K562 (cell line): ENCODE measurements around the gene FBXW9. TPM values are rescaled to one million over a fixed set of nuclear protein-coding genes. Genes with fewer than 3 reads are reported as not detected.

Source experiments
- HDAC3 ChIP-seq: fragments of 450-650 bp; IDR thresholded peaks from 2 replicates; pipeline ENCODE4 v1.6.1; 2018; ENCODE audit warnings: borderline replicate concordance, mild to moderate bottlenecking, moderate library complexity; ENCODE audit not compliant: partially characterized antibody
- MITF ChIP-seq: IDR thresholded peaks from 2 replicates; pipeline ENCODE4 v1.6.1; 2014; ENCODE audit warnings: antibody characterized with exemption
- NCOA1 ChIP-seq: fragments of 450-650 bp; IDR thresholded peaks from 2 replicates; pipeline ENCODE4 v1.6.1; 2016; ENCODE audit warnings: low read depth
- NCOA2 ChIP-seq, 2 experiments: fragments of 450-650 bp; IDR thresholded peaks; 2 replicates each; pipeline ENCODE4 v1.6.1; 2018; ENCODE audit warnings: mild to moderate bottlenecking in 2 of 2, moderate library complexity in 1 of 2; ENCODE audit not compliant: partially characterized antibody in 2 of 2
- PATZ1 ChIP-seq: fragments of 250-450 bp; sonication (Bioruptor Pico); IDR thresholded peaks from 2 replicates; pipeline ENCODE4 v1.5.0; 2020; ENCODE audit warnings: mild to moderate bottlenecking, borderline replicate concordance
- RNF219 ChIP-seq: fragments of 250-450 bp; sonication (Bioruptor Pico); IDR thresholded peaks from 2 replicates; pipeline ENCODE4 v1.5.0; 2022; ENCODE audit warnings: mild to moderate bottlenecking
- SFPQ ChIP-seq: fragments of 200-400 bp; formaldehyde crosslinking; IDR thresholded peaks from 2 replicates; pipeline ENCODE4 v1.6.1; 2017; ENCODE audit warnings: mild to moderate bottlenecking, low read depth, low read length, moderate library complexity
- SMAD2 ChIP-seq: fragments of 150-350 bp; IDR thresholded peaks from 2 replicates; pipeline ENCODE4 v1.6.1; 2014; ENCODE audit warnings: low read depth, mild to moderate bottlenecking, low read length
- SP2 ChIP-seq: IDR thresholded peaks from 2 replicates; pipeline ENCODE4 v1.6.1; 2011; ENCODE audit warnings: mild to moderate bottlenecking, low read depth, low read length, moderate library complexity; ENCODE audit not compliant: poor library complexity, severe bottlenecking; ENCODE audit errors: extremely low read depth
- SREBF2 ChIP-seq: sonication (generic); formaldehyde crosslinking; IDR thresholded peaks from 2 replicates; pipeline ENCODE4 v1.4.0; 2020; ENCODE audit warnings: mild to moderate bottlenecking, missing genetic modification reagents
- STAT5A ChIP-seq: IDR thresholded peaks from 2 replicates; pipeline ENCODE4 v1.6.1; 2012; ENCODE audit warnings: low read length, inconsistent platforms, borderline replicate concordance
- TBL1XR1 ChIP-seq, 2 experiments: IDR thresholded peaks; 2 replicates each; pipeline ENCODE4 v1.6.1; 2012; ENCODE audit warnings: improper control_type of control experiment in 2 of 2, low read length in 2 of 2, mild to moderate bottlenecking in 1 of 2
- TFE3 ChIP-seq: fragments of 450-650 bp; formaldehyde crosslinking; IDR thresholded peaks from 2 replicates; pipeline ENCODE4 v1.4.0; 2020; ENCODE audit warnings: mild to moderate bottlenecking, mixed read lengths
- TOE1 ChIP-seq, 2 experiments: fragments of 450-650 bp in 1 of 2; sonication (generic) in 1 of 2; formaldehyde crosslinking in 1 of 2; IDR thresholded peaks; 2 replicates each; pipeline versions ENCODE4 v1.7.1 to v1.8.0; 2016 to 2022; ENCODE audit warnings: borderline replicate concordance in 2 of 2, mild to moderate bottlenecking in 2 of 2, antibody characterized with exemption in 1 of 2, inconsistent platforms in 1 of 2, low read depth in 1 of 2, missing genetic modification reagents in 1 of 2, moderate library complexity in 1 of 2
- ZNF146 ChIP-seq: IDR thresholded peaks from one replicate; pipeline ENCODE4 v1.6.1; 2018; ENCODE audit warnings: missing compliant biosample characterization; ENCODE audit not compliant: unreplicated experiment
- ZNF311 ChIP-seq: fragments of 250-450 bp; sonication (Bioruptor Pico); IDR thresholded peaks from 2 replicates; pipeline ENCODE4 v1.4.0; 2020; ENCODE audit warnings: mild to moderate bottlenecking, moderate library complexity
- polyA plus RNA-seq, 8 experiments: library from polyadenylated mRNA; depleted of rRNA in 4 of 8; stranded (reverse) in 5 of 8; unstranded in 3 of 8; fragments of >200 nt; fragmentation: Nextera tagmentation in 2 of 8; fragmentation: Illumina TruSeq in 1 of 8; extraction: Ambion mirVana in 2 of 8; extraction: Trizol in 1 of 8; gene quantifications; 2 replicates each; pipeline versions ENCODE4 v1.2.1 to v1.2.3, GENCODE V29; 2011 to 2014; ENCODE audit warnings: inconsistent platforms in 1 of 8, missing spikeins in 1 of 8
- total RNA-seq, 7 experiments: library from RNA; depleted of rRNA in 6 of 7; stranded (reverse); fragments of >200 nt in 6 of 7; fragmentation: Illumina TruSeq in 2 of 7; extraction: Trizol in 2 of 7; gene quantifications; 2 replicates each; pipeline versions ENCODE4 v1.2.1 to v1.2.3, GENCODE V29; 2011 to 2021; ENCODE audit warnings: low replicate concordance in 1 of 7

The FBXW9 gene
- total and polyA plus RNA-seq, 9 of the 15 experiments (the other 6 are each of a cell fraction or from before 2014, with no cell fraction given): 0.23 to 21.7 (median 6.2) TPM

- TF ChIP-seq MITF (no peak; the same call in 1 of the 2 replicates), SREBF2 (CRISPR knock-in tag) (no peak), STAT5A (no peak), NCOA2 (IDR thresholded peaks at IDR 0.05; ENCODE audit: partially characterized antibody in 2 of 2) (no peak), TOE1 (IDR thresholded peaks at IDR 0.05; ENCODE audit: borderline replicate concordance) (peak; percentile 98), TOE1 (CRISPR knock-in tag; IDR thresholded peaks at IDR 0.05; ENCODE audit: borderline replicate concordance, low read depth) (no peak), SFPQ (no peak), TBL1XR1 (IDR thresholded peaks at IDR 0.05; ENCODE audit: low read length in 2 of 2) (no peak), ZNF311 (CRISPR knock-in tag) (no peak), PATZ1 (CRISPR knock-in tag) (no peak), SP2 (no peak), NCOA1 (no peak; the same call in 1 of the 2 replicates), ZNF146 (CRISPR knock-in tag) (no peak), RNF219 (CRISPR knock-in tag) (no peak), HDAC3 (no peak), SMAD2 (no peak), TFE3 (CRISPR knock-in tag) (peak; percentile 97)
Observed at GRCh38 chr19:12736995-12737834, 40.8 kb upstream of the FBXW9 start, which contains the start of gene GET3 (continued).
